ENCODE data around the gene PIAS4.

DNA sequence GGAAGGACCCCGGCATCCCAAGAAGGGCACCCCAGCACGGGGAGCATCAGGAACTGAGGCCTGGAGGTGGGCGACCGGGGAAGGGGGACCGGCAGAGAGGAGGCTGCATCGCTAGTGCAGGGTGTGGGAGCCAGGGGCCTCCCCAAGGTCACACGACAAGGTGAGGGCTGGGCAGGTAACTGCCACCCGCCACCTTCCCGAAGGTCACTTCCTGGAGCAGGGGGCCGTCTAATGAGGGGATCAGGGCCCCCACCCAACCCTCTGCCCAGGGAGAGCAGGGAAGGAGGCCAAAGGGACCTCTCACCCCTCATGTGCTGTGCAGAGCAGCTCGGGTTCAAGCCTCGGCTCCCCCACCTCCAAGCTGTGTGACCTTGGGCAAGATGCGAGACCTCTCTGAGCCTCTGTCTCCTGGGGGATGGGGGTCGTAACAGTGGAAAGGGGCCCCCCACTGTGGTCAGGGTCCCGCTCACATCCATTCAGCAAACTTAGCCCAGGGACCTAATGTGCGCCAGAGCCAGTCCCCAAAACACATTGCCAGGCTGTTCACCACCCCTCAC, 53.2 kb downstream of the PIAS4 start:
- TF ChIP-seq, protein P1, sequence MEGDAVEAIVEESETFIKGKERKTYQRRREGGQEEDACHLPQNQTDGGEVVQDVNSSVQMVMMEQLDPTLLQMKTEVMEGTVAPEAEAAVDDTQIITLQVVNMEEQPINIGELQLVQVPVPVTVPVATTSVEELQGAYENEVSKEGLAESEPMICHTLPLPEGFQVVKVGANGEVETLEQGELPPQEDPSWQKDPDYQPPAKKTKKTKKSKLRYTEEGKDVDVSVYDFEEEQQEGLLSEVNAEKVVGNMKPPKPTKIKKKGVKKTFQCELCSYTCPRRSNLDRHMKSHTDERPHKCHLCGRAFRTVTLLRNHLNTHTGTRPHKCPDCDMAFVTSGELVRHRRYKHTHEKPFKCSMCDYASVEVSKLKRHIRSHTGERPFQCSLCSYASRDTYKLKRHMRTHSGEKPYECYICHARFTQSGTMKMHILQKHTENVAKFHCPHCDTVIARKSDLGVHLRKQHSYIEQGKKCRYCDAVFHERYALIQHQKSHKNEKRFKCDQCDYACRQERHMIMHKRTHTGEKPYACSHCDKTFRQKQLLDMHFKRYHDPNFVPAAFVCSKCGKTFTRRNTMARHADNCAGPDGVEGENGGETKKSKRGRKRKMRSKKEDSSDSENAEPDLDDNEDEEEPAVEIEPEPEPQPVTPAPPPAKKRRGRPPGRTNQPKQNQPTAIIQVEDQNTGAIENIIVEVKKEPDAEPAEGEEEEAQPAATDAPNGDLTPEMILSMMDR (IDR thresholded peaks at IDR 0.05; ENCODE audit: borderline replicate concordance, extremely low read depth, low read length, poor library complexity, severe bottlenecking), result no peak
- no peak for TF ChIP-seq EZH2 (IDR thresholded peaks at IDR 0.05; ENCODE audit: borderline replicate concordance, low read depth, low read length, severe bottlenecking)
